Stimulated activated CD8-positive, alpha-beta memory T cell treated with anti-CD3 and anti-CD28 coated beads, Interleukin-15, amount 100 ng/mL, for 1 hour (primary cell): Measurements from ENCODE around the gene PPDPF.

Experiments used
- DNase-seq: peaks from one replicate; pipeline ENCODE4 v3.0.0-alpha.2; 2020; ENCODE audit warnings: low read depth

The PPDPF gene

DNA sequence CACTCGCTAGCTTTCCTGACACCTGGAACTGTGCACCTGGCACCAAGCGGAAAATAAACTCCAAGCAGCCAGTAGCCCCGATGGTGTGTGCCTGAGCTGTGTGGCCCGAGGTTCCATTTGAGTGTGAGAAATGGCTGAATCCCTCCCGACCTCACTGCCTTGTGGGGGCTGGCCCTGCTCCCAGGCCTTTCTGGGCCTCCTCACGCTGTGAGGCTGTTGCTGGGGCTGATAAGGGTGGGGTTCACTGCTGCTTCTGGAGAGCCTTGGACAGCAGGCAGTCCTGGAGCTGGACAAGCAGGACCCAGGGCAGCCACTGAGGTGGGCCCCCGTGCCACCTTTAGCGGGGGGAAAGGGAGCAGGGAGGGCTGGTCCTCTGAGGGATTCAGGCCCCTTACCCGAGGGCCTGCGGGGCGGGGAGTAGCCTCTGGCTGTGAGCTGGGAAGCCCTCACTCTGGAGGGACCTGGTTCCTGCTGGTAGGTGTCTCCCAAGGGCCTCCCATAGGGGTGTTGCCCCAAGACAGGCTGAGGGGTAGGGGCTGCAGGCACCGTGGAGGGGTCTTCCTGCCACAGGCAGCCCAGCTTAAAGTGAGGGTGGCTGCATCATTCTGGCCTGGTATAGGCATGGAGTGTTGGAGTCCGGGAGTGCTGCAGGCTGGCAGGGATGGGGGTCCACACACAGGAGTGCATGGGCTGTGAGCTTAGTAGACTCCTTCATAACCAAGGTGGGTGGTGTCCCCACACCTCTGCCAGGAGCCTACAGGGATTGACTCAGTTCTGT is 1.7 kb downstream of the PPDPF start:
- no peak for DNase-seq

DNA sequence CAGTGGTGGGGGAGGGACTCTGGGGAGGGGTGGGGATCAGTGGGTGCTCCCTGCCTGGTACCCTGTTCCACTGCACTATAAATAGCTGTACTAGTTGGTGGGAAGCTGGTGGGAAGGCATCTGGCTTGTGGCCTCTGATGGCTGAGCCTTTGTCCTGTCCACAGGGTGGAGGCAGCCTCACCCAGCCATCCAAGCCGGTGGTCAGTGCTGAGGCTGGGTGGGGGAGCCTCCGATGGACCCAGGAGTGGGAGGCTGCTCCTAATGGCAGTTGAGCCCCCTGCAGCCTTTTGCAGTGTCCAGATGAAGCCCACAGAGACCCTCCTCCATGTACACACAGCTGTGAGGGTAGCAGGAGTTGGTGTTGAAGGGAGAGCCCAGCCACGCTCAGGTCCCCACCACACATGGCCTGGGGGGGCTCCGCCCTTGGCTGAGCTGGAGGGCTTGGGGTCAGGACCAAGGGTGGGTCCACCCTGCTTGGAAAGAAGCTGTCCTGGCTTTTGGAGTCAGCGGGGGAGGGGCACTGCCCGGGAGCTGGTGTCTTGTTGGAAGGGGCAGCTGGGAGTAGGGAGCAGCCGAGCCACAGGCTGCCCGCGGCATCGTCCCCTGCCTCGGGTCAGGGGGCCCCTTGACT is 2.5 kb downstream of the PPDPF start:
- no peak for DNase-seq

DNA sequence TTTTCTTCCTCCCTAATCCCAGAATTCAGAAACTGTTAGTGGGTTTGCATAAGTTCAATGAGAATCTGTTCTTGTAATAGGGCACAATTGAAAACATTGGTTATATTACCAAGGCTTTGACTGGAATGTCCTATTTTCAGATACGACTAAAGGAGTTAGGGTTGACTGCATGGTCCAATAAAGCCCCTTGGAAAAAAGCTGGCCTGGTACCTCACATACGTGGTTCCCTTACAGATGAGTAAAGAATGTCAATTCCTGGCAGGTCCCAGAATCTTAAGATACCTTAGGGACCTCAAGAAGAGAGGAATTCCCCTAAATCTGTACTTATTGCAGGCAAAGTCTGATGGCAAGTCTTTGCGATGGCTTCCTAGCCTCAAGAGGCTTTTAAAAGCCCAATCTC is 4.6 kb downstream of the PPDPF start:
- no peak for DNase-seq

DNA sequence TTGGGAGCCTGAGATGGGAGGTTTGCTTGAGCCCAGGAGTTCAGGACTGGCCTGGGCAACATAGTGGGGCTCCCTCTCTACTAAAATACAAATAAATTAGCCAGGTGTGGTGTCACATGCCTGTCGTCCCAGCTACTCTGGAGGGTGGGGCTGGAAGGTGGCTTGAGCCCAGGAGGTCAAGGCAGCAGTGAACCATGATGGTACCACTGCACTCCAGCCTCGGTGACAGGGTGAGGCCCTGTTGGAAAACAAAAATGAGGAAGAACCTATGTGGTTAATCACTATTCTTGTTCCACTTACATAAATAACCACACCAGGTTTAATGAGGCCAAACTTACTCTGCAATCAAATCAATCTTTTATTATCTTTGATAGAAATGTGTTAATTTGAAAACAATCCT is 5.4 kb downstream of the PPDPF start:
- no peak for DNase-seq

DNA sequence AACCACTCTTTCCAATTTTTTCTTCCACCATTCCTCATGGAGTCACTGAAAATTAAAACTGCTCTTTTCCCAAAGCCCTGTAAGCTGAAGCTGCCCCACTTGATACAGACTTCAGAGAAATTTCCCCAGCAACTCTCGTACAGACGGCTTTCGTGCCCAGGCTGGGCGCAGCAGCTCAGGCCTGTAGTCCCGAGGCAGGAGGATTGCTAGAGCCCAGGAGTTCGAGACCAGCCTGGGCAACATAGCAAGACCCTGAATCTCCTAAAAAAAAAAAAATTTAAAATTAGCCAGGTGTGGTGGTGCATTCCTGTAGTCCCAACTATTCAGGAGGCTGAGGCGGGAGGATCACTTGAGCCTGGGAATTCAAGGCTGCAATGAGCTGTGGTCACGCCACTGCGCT is 6.6 kb downstream of the PPDPF start:
- no peak for DNase-seq

DNA sequence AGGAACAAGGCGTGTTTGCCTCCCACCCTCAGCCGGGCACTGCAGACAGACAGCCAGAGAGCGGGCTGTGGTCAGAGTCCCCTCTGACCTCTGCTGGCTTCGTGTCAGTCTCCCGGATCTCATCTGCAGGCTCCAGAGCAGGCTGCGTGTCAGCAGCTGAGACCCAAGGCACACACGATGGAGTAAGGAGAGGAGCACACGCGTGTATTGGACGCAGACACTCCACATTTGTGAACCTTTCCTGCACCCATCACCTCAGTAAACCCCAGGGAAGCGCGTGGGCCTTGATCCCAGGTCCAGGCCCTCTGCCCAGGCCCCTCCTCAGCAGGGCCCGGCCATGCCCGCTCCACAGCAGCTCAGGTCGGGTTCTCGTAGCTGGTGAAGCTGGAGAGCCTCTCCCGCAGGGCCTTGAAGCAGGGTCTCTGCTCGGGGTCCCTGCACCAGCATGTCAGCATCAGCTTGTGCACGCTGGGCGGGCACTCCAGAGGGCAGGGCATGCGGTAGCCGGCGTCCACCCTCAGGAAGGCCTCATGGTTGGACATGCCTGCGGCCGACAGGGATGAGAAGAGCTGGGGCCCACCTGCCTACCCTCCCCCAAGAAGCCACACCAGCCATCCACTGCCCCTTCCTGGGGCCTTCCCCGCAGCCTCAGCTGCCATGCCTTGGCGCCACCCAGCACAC is 8.8 kb downstream of the PPDPF start:
- no peak for DNase-seq

DNA sequence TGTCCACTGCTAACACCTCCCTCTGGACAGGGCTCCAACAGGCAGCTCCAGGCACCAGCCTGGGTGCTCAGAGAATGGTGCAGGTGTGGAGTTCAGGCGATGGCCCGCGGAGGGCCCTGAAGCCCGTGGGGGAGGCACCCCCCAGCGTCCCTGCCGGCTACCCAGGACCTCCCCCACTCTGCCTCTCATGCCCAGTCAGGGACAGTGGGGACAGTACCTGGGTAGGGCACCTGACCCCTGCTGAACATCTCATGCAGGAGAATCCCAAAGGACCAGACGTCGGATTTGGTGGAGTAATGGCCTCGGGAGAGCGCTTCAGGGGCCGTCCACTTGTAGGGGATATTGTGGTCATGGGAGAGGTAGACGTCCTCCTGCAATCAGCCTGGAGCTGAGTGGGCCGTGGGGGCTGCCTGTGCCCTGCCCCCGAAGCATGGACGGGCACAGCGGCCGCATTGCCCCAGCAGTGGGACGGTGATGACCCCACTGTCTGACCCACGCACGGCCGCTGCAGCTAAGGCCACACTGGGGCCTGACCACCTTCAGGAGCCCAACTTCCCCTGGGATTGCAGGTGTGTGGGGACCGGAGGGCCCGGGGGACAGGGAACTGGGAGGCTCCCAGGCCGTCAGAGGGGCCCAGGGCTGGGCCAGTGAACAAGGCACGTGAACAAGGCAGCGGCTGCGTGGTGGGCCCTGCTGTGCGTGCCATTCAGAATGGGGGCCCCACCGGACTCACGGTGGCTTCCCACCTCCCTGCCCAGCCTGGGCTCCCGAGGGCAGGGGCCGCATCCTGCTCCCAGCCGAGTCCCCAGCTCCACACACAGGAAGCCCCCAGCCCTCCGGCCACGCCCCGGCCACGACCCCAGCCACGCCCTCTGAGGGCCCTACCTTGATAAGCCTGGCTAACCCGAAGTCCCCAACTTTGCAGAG is 9.6 kb downstream of the PPDPF start:
- no peak for DNase-seq

DNA sequence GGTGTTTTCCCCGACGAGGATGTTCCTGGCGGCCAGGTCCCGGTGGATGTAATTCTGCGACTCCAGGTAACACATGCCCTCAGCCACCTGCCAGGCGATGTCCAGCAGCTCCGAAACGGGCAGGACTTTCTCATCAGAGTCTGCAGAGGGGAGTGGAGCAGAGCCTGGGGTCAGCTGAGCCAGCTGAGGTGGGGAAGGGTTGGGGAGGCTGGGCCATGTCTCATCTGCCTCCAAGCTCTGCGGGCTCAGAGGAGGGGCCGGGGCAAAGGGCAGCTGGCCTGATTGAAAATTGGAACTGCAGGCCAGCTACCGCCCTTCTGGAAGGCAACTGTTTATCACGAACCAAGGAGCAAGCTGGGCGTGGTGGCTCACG is 10.2 kb downstream of the PPDPF start:
- no peak for DNase-seq

DNA sequence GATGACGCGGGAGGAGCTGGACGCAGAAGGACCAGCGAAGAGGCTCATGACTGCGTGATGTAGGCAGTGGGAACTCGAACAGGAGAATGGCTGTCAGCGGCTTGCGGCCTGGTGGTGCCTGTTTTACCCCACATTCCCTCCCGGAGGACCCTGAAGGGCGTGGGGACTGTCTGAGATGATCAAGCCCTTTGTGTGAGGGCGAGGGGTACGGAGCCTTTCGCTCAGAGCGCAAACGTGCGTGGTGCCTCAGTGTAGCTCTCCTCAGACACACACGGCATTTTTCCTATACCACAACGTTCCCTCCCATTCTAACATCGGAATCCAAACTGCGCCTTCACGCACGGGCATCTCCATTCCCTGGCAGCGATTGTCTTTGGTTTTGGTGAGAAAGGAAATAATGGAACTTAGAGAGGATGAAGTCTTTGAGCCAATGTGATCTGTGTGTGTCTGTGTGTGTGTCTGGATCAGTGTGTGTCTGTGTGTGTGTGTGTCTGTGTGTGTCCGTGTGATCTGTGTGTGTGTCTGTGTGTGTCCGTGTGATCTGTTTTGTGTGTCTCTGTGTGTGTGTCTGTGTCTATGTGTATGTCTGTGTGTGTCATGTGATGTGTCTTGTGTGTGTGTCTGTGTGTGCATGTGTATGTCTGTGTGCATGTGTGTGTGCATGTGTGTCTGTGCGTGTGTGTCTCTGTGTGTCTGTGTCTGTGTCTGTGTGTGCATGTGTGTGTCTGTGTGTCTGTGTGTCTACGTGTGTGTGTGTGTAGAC is 11.3 kb downstream of the PPDPF start:
- no peak for DNase-seq

DNA sequence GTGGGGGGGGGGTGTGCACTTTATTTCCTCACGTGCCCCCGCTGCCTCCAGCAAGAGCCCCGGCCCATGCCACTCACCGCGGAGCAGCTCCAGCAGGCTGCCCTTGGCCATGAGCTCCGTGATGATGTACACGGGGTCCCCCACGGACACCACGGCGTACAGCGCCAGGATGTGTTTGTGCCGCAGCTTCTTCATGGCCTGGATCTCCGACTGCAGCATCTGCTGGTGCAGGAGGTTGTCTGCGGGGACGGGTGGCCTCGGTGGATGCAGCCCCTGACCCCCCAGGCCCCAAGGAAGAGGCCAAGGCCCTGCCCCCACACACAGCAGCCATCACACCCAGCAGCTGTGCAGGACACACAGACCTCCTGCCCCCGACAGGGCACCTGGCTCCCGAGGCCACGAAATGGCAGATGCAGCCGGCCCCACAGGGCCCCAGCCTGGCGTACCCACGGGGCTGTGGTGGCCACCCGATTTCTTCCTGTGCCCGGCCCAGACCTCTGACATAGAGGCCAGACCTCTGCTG is 11.9 kb downstream of the PPDPF start:
- DNase-seq, result no peak

DNA sequence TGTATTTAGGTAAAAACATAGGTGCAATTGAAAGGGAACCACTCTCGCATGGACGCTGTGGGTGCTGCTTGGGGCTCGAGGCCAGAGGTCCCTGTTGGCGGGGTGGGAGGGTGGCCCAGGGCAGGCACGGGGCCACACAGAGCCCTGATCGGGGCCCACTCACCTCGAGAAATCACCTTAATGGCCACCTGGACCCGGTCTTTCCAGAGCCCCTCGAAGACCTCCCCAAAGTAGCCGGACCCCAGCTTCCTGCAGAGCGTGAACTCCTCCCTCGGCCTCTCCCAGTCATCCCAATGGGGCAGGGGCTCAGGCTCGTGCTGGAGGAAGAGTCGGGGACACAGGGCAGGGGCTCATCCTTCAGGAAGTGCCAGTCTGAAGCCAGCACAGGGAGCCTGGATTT is 12.8 kb downstream of the PPDPF start:
- DNase-seq, result no peak

DNA sequence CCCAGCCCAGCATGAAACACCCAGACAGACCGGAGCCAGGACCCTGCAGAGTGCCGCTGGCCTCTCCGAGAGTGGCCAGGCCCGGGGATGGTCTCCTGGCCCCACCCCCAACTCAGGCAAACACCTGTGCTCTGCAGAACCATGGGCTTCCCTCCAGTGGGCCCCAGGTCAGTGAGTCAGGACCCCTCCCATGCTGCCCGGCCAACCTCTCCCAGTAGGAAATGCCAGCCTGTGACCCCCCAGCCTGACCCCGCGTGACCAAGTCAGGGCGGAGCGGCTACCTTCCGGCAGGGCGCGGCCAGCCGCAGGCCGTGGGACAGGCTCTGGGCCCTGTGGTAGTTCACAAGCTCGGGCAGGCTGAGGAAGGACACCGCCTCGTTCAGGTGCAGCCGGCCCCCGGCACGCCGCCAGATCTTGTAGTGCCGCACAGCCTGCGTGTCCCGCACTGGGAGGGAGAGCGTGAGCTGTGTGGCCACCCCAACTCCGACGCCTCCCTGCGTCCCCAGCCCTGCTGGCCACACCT is 13.4 kb downstream of the PPDPF start:
- no peak for DNase-seq

DNA sequence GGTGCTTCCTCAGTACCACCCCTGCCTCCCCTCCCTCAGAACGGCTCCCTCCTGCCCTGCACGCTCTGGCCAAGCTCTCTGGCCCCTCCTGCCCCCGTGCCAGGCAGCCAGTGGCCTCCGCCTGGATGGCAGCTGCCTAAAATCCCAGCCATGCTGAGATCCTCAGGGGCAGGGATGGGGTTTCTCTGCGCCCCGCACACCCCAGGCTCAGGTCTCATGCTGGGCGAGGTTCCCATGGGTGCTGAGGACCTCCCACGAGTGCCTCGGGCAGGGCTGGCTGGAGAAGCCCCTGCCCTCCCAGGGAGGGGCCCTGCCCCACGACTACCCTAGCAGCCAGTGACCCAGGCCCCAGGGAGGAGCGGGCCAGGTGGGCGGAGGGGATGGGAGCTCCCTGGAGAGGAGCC is 13.9 kb downstream of the PPDPF start:
- DNase-seq, result no peak

DNA sequence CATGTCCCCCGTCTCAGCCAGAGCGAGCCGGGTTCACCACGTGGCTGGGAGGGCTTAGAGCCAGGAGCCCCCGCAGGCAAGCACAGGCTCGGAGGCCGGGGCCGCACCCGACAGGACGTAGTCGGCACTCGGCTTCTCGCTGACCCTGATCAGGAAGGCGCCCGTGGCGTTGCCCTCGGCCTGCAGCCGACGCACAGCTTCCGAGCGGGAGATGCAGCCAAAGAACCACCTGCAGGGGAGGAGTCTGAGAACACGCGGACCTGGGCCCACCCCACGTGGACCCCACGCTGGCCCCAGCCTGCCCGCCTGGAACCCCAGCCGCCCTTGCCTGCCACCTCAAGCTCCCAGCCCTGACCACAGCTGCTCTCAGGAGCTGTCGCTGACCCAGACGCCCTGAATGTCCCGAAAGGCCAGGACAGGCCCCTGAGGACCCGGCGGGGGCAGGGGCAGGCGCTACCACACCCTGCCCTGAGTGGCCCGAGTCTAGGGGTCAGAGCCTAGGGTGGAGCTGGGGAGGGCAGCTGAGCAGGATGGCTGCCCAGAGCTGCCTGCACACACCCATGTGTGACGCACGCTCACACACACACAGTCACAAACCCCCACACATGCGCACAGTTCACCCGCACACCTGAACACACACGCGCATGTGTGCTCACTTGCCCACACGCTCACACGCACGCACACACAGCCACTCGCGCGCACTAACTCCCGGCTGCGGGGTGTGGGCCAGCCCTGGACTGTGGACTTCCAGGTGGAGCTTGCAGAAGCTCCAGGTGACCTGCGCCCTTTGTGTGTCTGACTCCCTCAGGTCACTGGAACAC is 14.5 kb downstream of the PPDPF start:
- DNase-seq, result no peak

DNA sequence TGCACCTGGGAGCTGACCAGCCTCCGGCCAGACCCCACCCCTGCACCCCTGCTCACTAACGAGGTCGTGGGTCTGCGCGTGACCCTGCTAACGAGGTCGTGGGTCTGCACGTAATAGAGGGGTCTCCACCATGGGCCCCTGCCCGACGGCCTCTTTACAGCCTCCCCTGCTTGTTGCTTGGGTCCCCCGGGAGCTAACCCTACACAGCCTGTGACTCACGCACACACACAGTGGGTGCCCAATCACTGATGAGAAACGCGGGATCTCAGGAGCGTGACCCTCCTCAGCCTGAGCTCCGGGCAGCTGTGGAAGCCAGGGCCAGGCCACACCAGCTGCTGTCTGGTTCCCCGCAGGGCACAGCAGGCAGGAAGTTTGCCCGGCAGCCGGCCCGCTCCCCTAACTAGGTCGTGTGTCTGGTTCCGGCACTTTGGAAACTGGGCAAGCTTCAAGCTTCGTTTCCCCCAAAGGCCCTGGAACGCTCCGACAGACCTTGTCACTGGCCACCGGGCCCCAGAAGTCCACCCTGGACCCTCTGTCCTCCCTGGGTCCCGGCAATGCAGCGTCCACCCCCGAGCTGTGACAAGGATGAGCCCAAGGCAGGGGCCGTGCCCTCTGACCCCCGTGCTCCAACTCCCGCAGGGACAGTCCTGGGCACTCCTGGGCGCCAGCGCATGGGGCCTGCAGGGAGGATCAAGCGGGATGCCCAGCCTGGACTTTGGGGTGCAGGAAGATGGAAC is 15.8 kb downstream of the PPDPF start:
- no peak for DNase-seq

DNA sequence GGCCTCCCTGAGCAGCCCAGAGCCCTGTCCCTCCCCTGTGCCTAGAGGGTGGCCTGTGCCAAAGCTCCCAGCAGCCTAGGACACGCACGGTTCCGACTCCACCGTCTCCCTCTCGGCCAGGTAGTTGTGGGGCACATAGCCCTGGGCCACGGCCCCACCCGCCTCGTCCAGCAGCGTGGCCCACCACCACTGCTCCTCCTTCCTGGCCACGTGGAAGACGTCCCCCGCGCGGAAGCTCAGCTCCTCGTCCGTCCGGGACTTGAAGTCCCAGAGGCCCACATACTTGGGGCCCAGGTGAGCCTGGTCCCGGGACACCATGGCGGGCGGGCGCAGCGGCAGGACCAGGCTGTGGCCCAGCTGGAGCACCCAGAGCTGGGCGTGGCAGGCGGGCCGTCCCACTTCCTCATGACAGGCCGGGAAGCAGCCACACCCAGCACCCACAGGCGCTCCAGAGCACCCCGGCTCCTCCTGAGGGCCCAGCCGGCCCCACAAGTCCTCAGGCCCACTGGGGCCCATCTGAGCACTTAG is 16.5 kb downstream of the PPDPF start, which contains the start of gene PTK6:
Gene PTK6 (minus strand): TSS at position 380 of the 528 bp plus-strand sequence. CDS start 62 bp downstream, at position 318.
- DNase-seq, result no peak

DNA sequence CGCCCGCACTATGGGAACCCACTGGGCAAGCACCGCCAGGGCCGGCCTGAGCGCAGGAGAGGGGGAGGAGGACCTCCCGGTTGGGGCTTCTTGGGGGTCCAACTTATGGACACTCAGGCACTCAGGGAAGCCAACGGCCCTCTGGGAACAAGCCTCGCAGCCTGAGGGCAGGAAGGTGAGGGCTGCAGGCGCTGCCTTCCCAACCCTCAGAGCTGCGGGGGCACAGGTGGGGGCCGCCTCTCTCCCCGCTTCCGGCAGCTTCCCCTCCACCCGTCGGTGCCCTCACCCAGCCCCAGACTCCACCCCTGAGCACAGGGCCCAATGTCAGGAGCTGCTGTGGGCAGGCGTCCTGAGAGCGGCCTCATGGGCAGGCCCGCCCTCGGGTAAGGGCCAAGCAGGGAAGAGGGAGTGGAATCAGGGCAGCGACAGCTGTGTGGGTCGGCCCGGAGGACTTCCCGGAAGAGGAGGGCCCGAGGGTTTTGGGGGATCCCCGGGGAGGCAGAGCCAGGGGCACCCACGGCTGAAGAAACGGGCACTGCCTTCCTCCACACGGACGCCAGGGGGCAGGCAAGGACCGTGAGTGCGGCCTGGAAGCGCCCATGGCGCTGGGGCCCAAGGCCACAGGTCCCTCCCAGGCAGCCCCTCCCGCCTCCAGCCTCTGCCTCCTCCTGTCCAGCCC is 17.1 kb downstream of the PPDPF start:
- peak; percentile 80 for DNase-seq
